Ascending aorta (tissue), 2 donors: ENCODE measurements around the gene STK40. TPM values are rescaled to one million over a fixed set of nuclear protein-coding genes. Genes with fewer than 3 reads are reported as not detected.

Experiments used
- DNase-seq, 2 donors: peaks; one replicate each; pipeline ENCODE4 v3.0.0-alpha.2; 2019; ENCODE audit warnings: low spot score in 2 of 2
- H3K27ac ChIP-seq, 2 donors: fragments of 200-600 bp; sonication (generic); one replicate each; pipeline ENCODE4 v1.5.1; 2016 to 2017; ENCODE audit warnings: mild to moderate bottlenecking in 1 of 2
- H3K27me3 ChIP-seq: fragments of 200-600 bp; sonication (generic); one replicate; pipeline ENCODE4 v1.5.1; 2017
- H3K36me3 ChIP-seq, 2 donors: fragments of 200-600 bp; sonication (generic); one replicate each; pipeline ENCODE4 v1.5.1; 2016
- H3K4me1 ChIP-seq, 2 donors: fragments of 200-600 bp; sonication (generic); one replicate each; pipeline ENCODE4 v1.5.1; 2016 to 2017; ENCODE audit warnings: mild to moderate bottlenecking in 1 of 2
- H3K4me3 ChIP-seq, 2 donors: fragments of 200-600 bp; sonication (generic); one replicate each; pipeline ENCODE4 v1.5.1; 2016 to 2017; ENCODE audit warnings: mild to moderate bottlenecking in 1 of 2
- H3K9me3 ChIP-seq, 2 donors: fragments of 200-600 bp; sonication (generic); one replicate each; pipeline ENCODE4 v1.5.1; 2016
- CTCF ChIP-seq, 3 experiments: fragments of 200-600 bp in 2 of 3; fragments of 450-650 bp in 1 of 3; sonication (generic) in 2 of 3; IDR thresholded peaks; one replicate each; pipeline ENCODE4 v1.5.1; 2016 to 2019; ENCODE audit warnings: antibody characterized with exemption in 3 of 3, mild to moderate bottlenecking in 1 of 3, moderate library complexity in 1 of 3
- intact Hi-C: fragments of 100-400 bp; cut with DNase I; formaldehyde crosslinking; loops from one replicate; pipeline ENCODE4 v1.15.1; 2023
- total RNA-seq: library from RNA; depleted of rRNA; stranded (reverse); fragments of >200 nt; gene quantifications from one replicate; pipeline ENCODE4 v1.1.0, GENCODE V29; 2016

STK40 gene
- total RNA-seq, 1 donor from 2014 or later, result 77.0 TPM

- peaks cover 4 to 12% of the 10 kb centered on the region in 2 donors for H3K4me1 ChIP-seq
- DNase-seq, result no peak
- no peaks in the 10 kb centered on the region for H3K27me3 ChIP-seq
- TF ChIP-seq CTCF (IDR thresholded peaks at IDR 0.05), result no peak
- H3K4me3 ChIP-seq, result no peak overlapping the region
- peak overlapping the region; percentile 92 to 95 for H3K27ac ChIP-seq
- peaks cover 66 to 81% of the 10 kb centered on the region in 2 donors for H3K36me3 ChIP-seq
- no peaks in the 10 kb centered on the region for H3K9me3 ChIP-seq
- intact Hi-C loops, result loop anchor here (1.0 kb wide), 1 partner anchor 25 kb away; no protein-coding TSS in a partner anchor
These were observed 41.9 kb downstream of the STK40 start for GRCh38 chr1:36343651-36344394.

GRCh38 chr1:36342426-36343185, 43.1 kb downstream of the STK40 start:
- DNase-seq, result peak in 1 of 2 donors; percentile 89
- H3K4me3 ChIP-seq, result no peak overlapping the region
- peak; percentile 76 to 89 (median 83) for TF ChIP-seq CTCF (IDR thresholded peaks at IDR 0.05)
- H3K9me3 ChIP-seq, result no peaks in the 10 kb centered on the region
- H3K27ac ChIP-seq, result peak overlapping the region; percentile 92 to 95
- H3K27me3 ChIP-seq, result no peaks in the 10 kb centered on the region
- peaks cover 4 to 12% of the 10 kb centered on the region in 2 donors for H3K4me1 ChIP-seq
- peaks cover 56 to 69% of the 10 kb centered on the region in 2 donors for H3K36me3 ChIP-seq
- intact Hi-C loops, result loop anchor here (1.0 kb wide), 2 partner anchors 27 to 79 kb away; no protein-coding TSS in a partner anchor

- no peaks in the 10 kb centered on the region for H3K9me3 ChIP-seq
- no peaks in the 10 kb centered on the region for H3K27me3 ChIP-seq
- peaks cover 50 to 61% of the 10 kb centered on the region in 2 donors for H3K36me3 ChIP-seq
- no peak for TF ChIP-seq CTCF (IDR thresholded peaks at IDR 0.05)
- no peak overlapping the region for H3K4me3 ChIP-seq
- DNase-seq, result no peak
- peak overlapping the region; percentile 92 to 95 for H3K27ac ChIP-seq
- peaks cover 4 to 12% of the 10 kb centered on the region in 2 donors for H3K4me1 ChIP-seq
- intact Hi-C loops, result loop anchor here (1.0 kb wide), 1 partner anchor 80 kb away; no protein-coding TSS in a partner anchor
These were observed 44.0 kb downstream of the STK40 start for GRCh38 chr1:36341626-36342320.

GRCh38 chr1:36339615-36340014, 46.1 kb downstream of the STK40 start:
- peaks cover 4 to 12% of the 10 kb centered on the region in 2 donors for H3K4me1 ChIP-seq
- no peaks in the 10 kb centered on the region for H3K27me3 ChIP-seq
- no peak overlapping the region for H3K27ac ChIP-seq
- H3K36me3 ChIP-seq, result peaks cover 31 to 43% of the 10 kb centered on the region in 2 donors
- intact Hi-C loops, result no loop called here
- DNase-seq, result no peak
- H3K9me3 ChIP-seq, result no peaks in the 10 kb centered on the region
- TF ChIP-seq CTCF (IDR thresholded peaks at IDR 0.05), result no peak
- H3K4me3 ChIP-seq, result no peak overlapping the region

GRCh38 chr1:36339215-36339614, 46.5 kb downstream of the STK40 start:
- no peak overlapping the region for H3K27ac ChIP-seq
- no peak overlapping the region for H3K4me3 ChIP-seq
- TF ChIP-seq CTCF (IDR thresholded peaks at IDR 0.05), result no peak
- peaks cover 4 to 12% of the 10 kb centered on the region in 2 donors for H3K4me1 ChIP-seq
- DNase-seq, result no peak
- H3K27me3 ChIP-seq, result no peaks in the 10 kb centered on the region
- H3K36me3 ChIP-seq, result peaks cover 27 to 42% of the 10 kb centered on the region in 2 donors
- intact Hi-C loops, result no loop called here
- H3K9me3 ChIP-seq, result no peaks in the 10 kb centered on the region
